HG03039 (cell line): Measurements from ENCODE around the gene EPHA8.

Experiments
- ATAC-seq: cut with Tn5 transposase; IDR thresholded peaks from one replicate; pipeline ENCODE4 v1.9.1; 2021; ENCODE audit warnings: mild to moderate bottlenecking, moderate library complexity; ENCODE audit not compliant: unreplicated experiment

The EPHA8 gene

GRCh38 chr1:22612671-22613571 lies 49.6 kb downstream of the EPHA8 start:
- no peak for ATAC-seq

- ATAC-seq: no peak
Observed at GRCh38 chr1:22613572-22613918, 50.3 kb downstream of the EPHA8 start.

- no peak for ATAC-seq
Observed at GRCh38 chr1:22613951-22614350, 50.7 kb downstream of the EPHA8 start.

DNA sequence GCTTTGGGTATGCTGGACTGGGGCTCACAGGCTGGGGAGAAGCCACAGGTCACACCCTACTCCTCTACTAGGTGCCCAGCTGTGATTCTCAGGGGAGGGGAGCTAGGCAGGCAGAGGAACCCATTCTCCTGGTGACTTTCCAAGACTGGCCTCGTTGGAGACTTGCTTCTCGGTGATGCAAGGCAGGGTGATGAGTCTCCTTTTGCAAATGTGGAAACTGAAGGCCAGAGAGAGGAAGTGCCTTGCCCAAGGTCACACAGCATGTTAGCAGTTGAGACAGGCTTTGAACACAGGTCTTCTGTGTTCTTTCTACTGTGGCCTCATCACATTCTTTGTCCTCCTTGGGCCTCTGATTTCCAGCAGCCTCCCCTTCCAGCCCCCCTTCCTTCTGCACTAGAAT lies 52.6 kb downstream of the EPHA8 start:
- ATAC-seq: no peak

DNA sequence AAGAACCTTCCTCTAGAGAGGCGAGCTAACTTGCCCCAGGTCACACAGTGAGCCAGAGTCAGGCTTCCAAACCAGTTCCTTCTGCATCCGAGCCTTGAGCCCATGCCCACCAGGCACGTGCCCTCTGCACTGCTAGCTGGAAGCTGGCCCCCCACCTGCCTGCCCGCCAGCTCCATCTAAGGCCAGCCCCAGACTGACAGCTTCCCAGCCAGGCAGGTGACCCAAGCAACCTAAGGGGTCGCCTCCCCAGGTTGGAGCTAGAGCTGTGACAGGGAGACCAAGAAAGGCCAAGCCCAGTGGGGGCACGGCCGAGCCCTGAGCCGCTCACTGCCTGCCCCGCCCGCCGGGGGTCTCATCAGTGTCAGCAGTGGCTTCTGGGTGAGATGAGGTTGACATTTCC lies 53.3 kb downstream of the EPHA8 start:
- no peak for ATAC-seq

DNA sequence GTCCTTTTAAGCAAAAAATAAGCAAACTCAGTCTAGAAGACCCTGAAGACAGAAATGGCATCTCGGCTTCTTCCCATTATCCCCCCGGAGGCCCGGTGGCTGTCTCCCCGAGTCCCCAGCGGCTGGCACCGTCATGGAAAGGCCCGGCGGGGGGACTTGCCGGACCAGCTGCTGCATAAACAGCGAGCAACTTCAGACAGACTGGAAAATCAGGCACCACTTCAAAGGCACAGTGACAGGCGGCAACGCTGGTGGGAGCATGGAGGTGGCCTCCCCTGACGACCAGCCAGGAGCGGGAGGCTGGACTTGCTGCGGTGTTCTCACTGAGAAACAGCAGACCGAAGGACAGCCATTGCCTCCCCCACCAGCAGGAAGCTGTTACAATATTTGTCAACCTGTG lies 54.8 kb downstream of the EPHA8 start:
- no peak for ATAC-seq

- no peak for ATAC-seq
Observed at GRCh38 chr1:22619252-22619651, 56.0 kb downstream of the EPHA8 start.

DNA sequence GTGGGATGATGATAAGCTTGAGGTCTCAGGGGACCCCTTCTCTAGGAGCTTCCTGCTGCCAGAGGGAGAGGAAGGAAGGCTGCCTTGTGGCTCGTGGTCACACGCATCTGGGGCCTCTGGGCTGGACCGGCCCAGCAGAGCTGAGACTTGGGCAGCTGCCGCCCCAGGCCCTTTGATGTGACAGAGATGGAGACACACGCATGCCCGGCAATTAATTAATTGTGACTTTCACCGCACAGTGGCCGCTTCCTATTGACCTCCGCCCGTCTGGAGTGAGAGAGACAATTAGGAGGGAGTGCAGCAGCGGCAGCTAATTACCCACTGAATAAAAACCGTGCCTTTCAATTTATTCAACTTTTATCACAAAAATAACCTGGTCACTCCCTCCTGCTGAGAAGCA lies 56.5 kb downstream of the EPHA8 start:
- ATAC-seq: no peak

- no peak for ATAC-seq
Observed at GRCh38 chr1:22621761-22622160, 58.5 kb downstream of the EPHA8 start.

GRCh38 chr1:22625262-22625925 lies 62.1 kb downstream of the EPHA8 start:
- no peak for ATAC-seq

DNA sequence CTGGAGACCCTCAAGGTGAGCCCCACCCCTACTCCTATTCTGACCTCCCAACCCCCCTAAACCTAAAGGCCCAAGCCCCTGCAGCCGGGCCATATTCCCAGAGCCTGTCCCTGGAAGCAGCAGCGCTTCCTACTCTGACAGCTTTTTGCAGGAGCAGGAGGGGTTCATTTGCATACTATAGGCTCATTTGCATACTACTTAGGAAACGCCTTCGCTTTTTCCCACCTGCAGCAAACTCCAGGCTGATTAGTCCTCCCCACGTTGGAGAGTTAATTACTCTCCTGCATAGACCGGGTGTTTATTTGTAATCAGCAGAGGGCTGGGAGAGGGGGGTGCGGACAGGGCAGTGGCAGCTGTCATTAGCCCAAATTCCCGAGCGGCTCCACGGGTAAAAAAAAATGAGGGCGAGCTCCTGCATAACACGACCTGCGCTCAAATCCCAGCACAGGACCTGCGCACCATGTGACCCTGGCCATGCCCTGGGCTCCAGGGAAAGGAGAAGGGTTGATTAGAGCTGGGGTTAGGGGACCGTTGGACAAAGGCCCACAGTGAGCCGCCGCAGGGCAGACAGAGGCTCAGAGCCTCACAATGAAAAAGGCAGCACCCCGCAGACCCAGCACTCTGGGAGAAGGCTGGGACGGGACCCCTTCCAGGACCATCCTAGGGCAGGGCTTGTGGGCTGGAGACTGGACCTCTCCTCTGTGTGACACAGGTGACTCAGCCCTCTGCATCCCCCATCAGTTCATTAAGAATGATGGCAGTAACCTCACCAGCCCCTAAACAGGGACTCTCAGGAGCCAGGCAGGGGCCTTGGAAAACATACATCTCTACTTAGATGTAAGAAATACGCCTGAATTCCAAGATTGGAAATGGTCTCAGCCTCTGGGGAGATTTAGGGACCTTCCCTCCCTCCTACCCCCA lies 63.2 kb downstream of the EPHA8 start:
- ATAC-seq: no peak

DNA sequence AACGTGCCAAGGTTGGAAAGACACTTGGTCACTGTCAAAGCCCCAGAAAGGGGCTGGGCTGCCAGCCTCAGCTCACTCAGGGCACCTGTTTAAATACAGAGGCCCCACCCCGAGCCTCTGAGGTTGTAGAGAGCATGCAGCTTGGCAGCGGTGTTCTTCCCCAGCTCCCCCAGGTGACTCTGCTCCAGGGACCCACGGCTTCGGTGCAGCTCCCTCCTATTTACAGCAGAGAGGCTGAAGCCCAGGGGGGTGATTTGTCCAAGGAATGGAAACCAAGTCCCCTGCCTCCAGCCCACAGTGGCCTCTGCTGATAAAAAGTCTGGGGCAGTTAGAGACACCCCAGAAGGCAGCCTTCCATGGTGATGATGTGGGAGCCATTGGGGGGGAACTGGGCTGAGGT lies 64.0 kb downstream of the EPHA8 start:
- ATAC-seq: no peak

DNA sequence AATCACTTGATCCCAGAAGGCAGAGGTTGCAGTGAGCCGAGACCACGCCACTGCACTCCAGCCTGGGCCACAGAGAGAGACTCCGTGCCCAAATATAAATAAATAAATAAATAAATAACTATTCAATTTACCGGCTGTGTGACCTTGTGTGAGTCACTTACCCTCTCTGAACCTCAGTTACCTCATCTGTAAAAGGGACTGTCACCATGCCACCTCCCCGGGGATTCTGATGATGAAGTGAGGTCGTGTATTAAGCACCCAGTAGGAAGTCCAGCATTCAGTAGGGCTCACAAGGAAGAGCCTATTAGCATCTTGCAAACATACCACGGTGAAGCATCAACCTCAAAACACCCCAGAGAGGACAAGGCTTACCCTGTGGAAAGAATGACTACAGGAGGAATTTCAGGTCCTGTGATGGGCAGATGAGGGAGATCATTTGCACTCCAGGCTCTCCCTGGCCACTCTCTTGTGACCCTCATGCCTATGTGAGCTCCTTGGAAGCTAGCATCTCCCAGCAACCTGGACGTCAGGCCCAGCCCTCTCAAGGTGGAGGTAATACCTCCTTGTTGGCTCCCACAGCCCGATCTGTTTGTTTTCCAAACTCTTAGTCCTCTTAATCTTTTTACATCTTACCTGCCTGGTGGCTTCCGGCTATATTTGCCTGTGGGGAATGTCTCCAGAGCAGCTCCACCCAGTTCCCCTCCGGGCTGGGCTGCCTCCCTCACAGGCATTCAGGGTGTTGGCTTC lies 65.6 kb downstream of the EPHA8 start:
- no peak for ATAC-seq

DNA sequence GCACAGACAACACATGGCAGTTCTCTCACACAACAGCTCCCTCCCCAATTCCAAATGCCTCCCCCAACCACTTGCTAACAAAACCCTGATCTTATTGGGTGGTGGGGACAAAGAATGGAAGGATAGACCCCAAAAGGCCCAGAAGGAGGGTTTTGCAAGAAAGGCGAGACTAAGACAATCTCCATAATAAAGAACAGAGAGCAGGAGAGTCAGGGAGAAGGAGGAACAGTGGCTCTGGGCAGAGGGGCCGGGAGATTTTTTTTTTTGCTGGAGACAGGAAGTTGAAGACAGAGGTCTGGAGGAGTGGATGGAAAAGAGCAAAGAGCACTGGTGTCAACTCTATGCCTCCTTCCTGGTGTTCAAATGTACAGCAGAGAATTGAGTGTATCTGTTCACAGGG lies 66.6 kb downstream of the EPHA8 start:
- ATAC-seq: no peak

GRCh38 chr1:22633697-22634463 lies 70.6 kb downstream of the EPHA8 start:
- ATAC-seq: no peak

- no peak for ATAC-seq
Observed at GRCh38 chr1:22635436-22635835, 72.1 kb downstream of the EPHA8 start.

- ATAC-seq: no peak
Observed at GRCh38 chr1:22636353-22636752, 73.1 kb downstream of the EPHA8 start, which contains the start of gene C1QA. C1QA (plus strand) TSS chr1:22636628; CDS start chr1:22637617, 989 bp downstream.

GRCh38 chr1:22636927-22637326 lies 73.6 kb downstream of the EPHA8 start:
- ATAC-seq: no peak

DNA sequence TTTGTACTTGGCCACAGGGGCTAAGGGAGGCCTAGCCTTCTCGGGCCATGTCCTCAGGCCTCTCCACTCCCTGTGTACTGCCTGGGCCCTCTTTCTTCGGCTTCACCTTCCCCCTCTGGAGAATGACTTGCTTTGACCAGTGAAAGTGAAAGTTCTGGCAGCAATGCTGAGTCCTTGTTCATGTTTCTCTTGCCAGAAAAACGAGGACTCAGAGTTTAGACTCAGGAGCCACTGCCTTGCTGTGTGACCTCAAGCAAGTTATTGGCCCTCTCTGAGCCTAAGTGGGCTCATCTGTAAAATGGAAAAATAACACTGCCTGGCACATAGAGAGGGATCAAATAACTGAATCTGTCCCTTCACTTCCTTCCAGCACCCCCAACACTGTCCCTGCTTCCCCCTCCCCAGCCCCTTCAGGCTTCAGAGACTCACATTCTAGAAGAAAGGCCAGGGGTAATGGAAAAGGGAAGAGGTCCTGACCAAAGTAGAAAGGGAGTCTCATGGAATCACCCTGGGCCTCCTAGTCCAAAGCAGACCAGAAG lies 74.7 kb downstream of the EPHA8 start:
- no peak for ATAC-seq
